GM18526 (cell line): Measurements from ENCODE around the gene GLIS1.

Experiments
- POLR2A ChIP-seq: IDR thresholded peaks from 3 replicates; pipeline ENCODE4 v1.6.1; 2011; ENCODE audit not compliant: insufficient read length; ENCODE audit errors: extremely low read depth

Gene GLIS1

DNA sequence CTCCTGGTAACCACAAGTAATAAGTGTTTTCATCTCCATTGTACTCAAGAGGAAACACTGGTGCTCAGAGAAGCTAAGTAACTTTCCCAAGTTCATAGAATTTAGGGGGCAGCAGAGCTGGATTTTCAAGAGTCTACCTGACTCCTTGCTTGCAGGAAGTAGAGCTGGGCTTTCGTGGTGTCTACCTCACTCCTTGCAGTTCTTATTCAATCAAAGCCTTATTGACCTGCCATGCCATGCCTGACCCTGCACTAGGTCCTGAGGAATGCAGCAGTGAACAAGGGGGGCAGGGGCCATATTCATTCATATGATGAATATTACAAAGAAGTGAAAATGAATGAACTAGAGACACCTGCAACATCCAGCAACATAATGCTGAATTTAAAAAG, 93.3 kb downstream of the GLIS1 start:
- TF ChIP-seq POLR2A, result no peak

GRCh38 chr1:53644909-53645689, 93.9 kb downstream of the GLIS1 start:
- TF ChIP-seq POLR2A, result no peak

DNA sequence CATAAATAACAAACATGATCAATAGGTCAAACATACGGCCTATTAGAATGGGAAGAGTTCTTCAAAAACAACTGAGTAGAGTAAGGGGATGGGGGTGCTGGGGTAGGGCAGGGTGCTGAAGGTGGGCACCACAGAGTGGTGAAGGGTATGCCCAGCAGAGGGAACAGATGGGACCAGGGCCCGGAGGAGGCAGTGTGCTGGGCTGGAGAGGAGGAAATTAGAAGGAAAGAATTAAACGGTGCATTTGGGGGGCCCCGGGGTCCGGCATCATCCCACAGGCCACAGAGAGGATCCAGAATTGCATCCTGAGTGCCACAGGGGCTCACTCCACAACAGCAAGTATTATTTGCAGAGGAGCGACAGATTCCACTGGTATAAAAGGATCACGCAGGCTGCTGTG, 94.5 kb downstream of the GLIS1 start:
- TF ChIP-seq POLR2A, result no peak

DNA sequence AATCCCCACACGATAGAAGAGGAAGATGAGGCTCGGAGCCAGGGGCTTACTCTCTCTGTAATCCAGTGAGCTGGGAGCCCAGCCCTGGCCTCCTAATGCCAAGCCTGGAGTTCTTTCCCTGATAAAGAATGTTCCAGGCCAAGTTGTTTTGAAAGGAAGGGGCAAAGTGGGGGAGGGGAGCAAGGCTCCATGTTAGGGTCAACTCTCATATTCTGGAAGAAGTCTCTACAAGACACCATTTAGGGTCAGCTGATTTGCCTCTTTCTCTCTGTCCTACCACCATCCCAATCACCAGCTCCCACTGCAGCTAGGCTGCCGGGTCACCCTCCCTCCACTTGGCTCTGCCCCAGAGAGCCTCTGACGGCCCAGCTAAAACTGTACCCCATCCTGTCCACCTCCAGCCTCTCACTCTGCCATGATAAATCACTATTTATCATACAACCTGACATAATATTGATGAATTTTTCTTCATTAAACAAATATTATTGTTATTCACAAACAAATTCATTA, 95.0 kb downstream of the GLIS1 start:
- no peak for TF ChIP-seq POLR2A

- no peak for TF ChIP-seq POLR2A
Measured at GRCh38 chr1:53643041-53643880, 95.7 kb downstream of the GLIS1 start.

DNA sequence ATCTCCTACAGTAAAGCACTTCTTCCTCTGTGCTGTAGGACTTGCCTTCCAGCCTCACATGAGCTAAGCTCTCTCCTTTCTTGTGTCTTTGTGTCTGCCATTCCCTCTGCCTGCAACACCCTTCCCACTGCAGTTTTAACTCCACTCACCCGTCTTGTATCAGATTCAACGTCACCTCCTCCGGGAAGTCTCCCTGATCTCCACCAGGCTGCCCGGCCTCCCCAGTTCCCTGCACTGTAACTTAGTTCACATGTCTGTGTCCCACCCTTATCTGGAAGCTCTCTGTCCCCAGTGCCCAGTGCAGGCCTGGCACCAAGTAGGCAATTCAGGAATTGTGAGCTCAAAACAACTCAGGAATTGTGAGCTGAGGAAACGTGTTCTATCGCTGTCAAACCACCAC, 96.4 kb downstream of the GLIS1 start:
- TF ChIP-seq POLR2A, result no peak

- TF ChIP-seq POLR2A, result no peak
Measured at GRCh38 chr1:53642215-53642555, 96.8 kb downstream of the GLIS1 start.

DNA sequence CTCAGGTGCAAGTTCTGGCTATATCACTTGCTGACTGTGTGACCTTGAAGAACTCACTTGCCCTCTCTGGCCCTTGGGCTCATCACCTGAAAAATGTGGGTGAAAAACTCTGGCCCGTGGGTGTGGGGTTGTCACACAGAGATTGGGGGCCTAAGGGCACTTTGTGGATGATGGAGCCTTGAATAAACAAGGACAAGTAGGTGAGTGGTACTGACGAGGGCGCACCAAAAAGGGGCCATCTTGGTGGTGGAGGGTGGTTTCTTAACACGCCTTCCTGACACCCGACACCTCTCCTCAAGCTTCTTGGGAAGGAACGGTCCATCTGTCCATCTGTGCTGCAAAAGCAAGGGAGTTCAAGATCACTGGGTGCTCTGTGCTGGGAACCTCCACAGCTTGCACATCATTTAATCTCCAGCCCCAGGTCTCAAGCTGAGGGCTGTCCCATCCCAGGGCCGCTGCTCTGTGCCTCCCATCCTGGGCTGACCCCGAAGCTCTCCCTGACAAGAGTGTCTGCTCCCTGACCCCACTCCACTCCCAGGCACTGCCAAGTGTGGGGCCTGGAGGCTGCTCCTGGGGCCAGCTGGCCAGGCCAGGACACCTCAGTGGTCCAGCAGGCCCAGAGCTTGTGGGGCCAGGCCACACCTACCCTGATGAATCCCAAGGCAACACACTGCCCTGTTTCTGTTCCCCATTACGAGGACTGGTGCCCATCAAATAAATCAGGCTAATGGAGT, 97.3 kb downstream of the GLIS1 start:
- no peak for TF ChIP-seq POLR2A

DNA sequence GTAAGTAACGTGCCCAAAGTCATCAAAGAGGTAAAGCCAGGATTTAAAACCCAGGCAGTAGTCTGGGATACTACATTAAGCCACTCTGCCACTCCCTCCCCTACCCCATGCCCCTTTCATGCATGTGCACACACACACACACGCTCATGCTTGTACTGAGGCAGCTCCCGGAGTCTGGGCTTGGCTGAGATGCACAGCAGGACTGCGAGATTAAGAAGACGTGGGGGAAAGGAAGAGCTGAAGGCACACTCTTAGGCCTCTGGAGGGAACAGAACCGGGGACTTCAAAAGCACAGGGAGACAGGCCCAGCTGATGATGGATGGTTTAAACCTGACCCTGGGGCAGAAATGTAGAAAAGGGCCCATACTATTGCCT, 98.3 kb downstream of the GLIS1 start:
- no peak for TF ChIP-seq POLR2A

DNA sequence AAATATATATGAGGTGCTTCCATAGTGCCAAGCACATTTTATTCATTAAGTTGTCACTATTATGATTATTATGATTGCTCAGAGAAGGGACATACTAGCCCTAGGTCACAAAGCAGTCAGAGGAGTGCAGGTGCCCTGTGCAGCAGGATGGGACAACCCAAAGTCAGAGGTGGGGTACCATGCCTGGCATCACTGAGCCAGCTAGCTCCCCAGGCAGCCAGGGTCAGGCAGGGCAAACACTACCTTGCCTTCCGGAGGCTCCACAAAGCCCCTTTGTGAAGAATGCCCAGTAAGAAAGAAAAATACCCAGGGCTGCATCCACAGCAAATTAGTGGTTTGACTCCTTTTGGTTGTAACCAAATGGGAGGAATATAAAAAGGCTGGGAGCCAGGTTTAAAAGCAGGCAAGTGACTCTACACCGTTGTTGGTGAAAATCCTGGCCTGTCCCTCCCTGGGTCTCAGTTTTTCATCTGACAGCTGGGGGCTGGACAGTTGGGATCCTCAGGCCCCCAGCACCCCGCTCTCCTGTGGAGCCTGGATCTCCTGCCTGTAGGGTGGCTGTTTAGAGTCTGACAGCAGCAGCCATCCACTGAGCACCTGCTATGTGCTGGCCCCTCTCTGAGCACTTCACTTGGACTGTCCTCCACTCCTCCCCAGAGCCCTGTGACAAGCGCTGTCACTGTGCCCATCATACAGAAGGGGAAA, 98.8 kb downstream of the GLIS1 start:
- no peak for TF ChIP-seq POLR2A

DNA sequence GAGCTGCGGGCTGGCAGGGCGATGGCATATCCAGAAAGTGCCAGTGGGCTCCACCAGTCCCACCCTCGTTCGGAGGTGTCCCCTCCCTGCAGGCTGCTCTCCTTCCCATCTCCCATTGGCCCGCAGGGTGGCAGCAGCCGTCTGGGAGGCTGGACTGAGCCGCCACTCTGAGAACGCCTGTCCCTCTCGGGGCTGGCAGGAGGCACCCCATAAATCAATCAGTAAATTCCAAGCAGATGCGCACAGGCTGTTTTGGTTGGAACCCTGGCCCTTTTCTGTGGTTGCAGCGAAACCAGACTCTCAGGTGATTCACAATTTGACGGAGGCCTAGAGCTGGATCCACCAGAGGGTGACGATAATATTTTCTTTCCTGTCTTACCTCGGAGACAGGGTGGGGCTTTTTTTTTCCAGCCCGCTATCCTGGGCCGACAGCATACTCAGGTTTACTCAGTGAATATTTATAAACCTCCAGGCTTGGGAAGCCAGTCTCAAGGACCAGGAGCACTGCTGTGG, 99.7 kb downstream of the GLIS1 start:
- no peak for TF ChIP-seq POLR2A

DNA sequence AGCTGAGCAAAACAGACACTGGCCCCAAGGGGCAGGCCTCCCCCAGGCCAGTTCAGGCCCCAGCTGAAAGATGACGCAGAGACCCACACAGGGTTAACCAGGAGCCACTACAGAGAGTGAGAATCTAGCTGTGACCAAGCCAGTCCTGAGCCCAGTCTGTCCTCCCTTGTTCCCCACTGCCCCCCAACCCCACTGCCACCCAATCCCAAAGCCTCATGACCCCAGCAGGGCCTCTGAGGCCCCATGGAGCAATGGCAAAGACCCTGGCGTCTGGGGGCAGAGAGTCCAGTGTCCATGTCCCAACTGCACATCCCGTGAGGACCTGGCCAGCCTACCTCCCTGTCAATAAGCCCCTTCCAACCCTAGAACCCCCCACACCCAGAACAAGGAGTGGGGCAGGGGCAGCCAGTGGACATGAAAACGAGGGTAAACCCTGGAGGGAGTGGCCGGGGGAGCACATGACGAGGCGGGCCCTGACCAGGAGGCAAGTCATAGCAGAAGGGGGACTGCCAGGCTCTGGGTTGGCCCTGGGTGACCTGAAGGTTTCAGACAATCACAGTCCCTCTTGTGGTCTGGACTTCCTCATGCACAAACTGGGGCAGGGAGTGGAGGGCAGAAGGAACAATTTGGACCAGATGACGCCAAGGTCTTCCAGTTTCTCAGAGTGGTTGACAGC, 100.5 kb downstream of the GLIS1 start:
- no peak for TF ChIP-seq POLR2A

GRCh38 chr1:53637511-53638359, 101.2 kb downstream of the GLIS1 start:
- no peak for TF ChIP-seq POLR2A
